Hematopoietic multipotent progenitor cell treated with erythropoietin and hydrocortisone succinate and interleukin-3 and kit ligand, for 6 days (in vitro differentiated cells): ENCODE measurements around the gene INSYN2B.

Experiments used
- DNase-seq: peaks from one replicate; pipeline ENCODE4 v3.0.0-alpha.2; 2015

The INSYN2B gene

DNA sequence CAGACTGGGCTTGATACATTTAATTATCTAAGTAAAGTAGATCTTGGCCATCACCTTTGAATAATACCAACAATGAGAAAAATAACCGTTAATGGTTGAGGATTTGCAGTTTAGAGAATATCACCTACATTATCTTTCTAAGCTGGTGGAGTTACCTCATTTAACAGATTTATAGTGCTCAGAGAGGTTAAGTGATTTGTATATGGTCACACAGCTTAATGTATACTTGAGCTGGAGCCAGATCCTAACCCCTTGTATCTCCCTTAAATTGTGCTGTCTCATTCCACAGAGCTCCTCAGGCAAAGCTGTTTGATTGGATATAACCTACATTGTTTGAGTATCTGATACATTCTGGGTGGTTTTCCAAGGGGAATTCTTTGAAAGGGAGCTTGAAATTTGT, 57.8 kb downstream of the INSYN2B start:
- DNase-seq = no peak

DNA sequence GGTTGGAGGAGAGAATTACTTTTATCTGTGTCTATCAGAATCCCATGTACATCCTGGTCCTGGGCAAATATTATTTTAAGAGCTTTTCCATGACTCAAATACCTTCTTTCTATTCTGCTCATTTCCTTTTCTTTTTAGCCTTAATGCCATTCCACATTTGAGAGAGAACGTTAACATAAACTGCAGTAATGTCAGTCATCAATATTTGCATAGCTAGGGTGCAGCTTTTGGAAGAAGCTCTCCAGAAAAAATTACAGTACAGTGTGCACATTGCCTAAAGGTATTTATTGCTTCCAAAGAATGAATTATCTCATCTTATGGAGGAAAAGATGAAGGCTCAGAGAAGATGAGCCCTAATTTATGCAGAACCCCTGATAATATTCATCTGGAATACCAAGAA, 58.3 kb downstream of the INSYN2B start:
- DNase-seq = no peak

DNA sequence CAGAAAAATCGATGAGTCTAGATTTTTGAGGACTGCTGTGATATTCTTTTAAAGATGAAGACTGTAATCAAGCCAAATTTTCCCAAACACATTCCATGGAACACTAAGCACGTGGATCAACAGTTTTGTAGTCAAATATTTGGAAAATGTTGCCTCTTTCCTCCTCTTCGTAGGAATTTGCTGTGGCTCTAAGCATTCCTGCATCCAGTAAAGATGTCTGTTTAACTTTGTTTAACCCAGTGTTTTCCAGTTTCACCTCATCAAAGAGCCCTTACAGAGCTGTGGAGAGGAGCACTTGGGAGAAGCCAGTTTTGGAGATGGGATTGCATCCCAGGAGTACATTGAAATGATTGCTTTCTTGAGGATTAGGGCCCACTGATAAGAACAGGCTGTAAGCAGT, 58.9 kb downstream of the INSYN2B start:
- no peak for DNase-seq

DNA sequence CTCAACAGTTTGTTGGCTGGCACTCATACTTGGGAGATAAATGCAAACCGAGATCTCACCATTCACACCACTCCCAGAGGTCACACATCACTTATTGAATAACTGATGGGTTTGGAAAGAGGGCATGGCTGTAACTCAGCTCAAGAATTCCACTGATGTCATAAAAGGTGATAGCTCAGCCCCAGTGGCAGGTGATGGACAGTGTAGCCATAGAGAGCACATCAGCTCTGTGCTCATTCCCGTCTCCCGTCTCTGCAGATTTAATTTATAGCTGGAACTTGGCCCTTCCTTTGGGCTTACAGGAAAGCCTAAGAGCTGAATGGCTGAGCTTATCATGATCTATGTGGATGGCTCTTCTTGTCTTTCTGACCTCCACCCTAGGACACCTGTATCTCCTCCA, 59.8 kb downstream of the INSYN2B start:
- no peak for DNase-seq

DNA sequence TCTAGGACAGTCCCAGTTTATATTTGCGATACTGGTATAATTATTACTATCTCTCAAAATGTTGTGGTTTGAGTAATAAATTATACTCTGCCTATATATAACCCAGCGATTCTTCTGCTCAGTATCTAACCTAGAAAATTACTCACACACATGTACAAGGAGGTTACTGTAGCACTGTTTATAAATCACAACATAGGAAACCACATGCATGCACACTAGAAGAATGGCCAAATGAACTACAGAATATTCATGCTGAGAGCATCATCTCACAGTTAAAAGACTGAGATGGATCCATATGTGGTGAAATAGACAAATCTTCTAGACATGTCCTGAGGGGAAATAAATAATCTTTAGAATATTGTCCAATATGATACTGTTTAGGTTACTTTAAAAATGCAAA, 62.1 kb downstream of the INSYN2B start:
- DNase-seq = no peak

DNA sequence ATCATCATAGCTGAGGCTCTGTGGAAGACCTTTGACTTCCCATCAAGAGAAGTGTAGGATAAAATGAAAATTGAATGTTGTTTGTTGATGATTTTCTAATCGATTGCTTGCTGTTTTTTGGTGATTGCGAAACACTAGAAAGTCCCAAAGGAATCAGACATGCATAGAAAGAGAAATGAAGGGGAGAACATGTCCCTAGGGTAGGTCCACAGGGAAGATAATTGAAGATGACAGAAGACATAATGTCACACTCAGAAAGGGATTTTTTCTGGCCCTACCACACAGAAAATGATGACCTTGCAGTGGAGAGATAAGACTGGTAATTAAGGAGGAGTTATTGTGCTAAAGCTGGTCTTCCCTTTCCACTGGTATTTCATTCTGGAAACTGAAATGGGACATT, 62.8 kb downstream of the INSYN2B start:
- DNase-seq = no peak

DNA sequence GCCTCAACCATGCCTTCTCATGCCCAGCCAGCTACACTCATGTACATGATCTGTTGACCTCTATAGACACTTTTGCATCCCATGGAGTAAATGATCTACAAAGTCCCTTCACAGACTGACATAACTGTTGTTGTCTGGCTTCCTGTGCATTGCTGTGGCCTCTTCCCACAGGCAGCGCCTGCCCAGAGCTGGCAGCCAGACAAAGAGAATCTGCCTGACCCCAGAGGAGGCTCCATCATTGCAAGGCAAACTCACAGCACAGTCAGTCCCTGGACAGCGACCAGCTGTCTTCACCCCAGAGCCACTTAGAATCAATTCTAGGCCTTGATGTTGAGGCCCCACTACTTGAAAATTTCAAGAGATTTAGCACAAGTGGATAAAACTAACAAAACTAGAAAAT, 65.5 kb downstream of the INSYN2B start:
- DNase-seq = no peak

DNA sequence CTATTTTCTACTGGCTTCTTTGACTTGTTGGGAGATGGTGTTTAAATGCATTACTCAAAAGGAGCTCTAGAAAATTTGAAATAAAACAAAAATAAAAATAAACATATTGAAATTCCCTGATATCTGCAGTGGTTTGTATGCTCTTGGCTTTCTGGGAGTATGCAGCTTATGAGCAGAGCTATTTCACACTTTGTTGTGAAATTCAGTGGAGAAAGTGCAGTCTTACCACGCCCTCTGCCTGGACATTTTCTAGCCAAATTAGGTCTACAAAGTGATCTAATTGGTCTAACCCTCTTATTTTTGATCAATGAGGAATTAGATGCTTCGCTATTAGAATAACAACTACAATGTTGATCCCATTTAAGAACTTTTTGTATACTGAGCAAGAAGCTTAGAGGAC, 66.8 kb downstream of the INSYN2B start:
- no peak for DNase-seq

DNA sequence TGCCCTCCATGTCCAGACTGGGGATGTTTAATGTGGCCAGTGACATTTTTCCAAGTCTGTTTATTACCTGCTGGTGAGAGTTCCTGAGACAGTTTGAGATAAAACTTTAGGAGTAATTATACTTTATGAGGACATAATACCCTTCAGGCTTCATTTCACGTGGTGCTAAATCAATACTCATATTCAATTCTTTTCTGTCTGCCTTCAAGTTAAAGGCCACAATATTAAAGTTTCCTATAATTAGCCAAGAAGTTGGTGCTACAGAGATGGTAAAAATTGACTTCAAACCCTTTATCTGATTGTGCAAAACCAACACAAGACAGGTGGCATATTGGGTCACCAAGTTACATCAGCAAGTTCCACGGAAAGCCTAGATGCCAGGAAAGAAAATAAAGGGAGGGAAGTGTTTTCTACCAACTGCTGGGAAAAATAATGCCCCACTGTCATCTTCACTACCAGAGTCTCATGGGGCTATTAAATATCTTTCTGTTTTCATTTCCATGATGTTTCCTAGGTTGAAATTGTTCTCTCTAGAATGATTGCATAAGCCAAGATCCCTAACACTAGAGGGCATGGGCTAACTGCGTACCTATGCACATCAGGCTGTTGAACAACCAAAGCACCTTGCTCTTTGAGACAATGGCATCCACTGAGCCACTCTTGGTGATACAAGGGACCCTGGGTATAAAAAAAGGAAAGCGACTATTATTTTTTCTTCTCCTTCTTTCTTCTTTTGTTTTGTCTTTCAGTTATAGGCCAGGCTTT, 68.7 kb downstream of the INSYN2B start:
- DNase-seq = no peak

DNA sequence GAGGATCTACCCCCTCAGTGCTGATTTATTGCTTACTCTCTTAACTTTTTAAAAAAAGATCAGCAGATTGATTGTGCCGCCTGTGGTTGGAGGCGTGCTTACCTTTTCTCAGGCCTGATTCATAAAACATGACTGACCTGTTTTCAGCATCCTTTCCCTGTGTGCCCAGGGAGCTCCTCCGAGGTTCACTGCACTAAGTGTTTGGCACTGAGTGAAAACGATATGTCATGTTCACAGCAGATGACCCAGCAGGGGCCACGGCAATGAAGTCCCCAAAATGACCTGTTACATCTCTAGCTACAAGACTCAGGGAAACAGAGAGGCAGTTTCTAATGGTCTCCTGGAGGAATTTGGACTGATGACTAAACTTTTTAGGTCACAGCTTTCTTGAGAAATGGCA, 69.9 kb downstream of the INSYN2B start:
- DNase-seq = no peak

DNA sequence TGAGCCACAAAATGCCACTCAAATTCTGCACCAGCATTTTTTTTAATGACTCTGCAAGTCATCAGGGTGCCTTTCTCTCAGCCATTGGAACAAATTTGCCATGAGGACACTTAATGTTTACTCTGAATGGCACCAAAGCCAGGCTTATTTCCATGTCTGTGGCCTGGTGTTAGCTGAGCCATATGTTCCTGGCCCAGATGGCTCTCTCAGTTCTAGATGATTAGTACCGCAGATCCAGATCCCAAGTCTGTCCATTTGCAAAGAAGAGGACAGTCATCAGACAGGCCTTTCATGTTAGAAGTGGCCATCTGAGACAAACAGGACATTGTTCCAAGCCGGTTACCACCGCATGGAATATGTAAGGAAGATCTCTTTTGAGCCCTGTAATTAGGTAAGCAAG, 70.3 kb downstream of the INSYN2B start:
- no peak for DNase-seq

DNA sequence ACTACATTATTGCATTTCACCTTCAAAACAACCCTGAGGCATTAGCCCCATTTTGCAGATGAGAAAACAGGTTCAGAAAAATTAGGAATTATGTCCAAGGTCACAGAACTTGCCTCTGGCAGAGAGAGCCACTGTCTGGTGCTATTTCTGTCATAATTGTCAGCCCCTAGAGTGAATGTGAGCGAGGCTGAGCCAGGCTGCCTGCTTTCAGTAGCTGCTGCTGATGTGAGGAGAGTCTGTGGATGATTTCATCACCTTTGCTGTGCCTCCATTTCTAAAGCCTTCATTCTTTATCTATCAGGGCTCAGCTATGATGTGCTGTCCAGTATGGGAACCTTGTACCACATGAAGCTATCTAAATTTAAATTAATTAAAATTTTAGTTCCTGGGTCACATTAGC, 71.4 kb downstream of the INSYN2B start:
- DNase-seq = no peak

DNA sequence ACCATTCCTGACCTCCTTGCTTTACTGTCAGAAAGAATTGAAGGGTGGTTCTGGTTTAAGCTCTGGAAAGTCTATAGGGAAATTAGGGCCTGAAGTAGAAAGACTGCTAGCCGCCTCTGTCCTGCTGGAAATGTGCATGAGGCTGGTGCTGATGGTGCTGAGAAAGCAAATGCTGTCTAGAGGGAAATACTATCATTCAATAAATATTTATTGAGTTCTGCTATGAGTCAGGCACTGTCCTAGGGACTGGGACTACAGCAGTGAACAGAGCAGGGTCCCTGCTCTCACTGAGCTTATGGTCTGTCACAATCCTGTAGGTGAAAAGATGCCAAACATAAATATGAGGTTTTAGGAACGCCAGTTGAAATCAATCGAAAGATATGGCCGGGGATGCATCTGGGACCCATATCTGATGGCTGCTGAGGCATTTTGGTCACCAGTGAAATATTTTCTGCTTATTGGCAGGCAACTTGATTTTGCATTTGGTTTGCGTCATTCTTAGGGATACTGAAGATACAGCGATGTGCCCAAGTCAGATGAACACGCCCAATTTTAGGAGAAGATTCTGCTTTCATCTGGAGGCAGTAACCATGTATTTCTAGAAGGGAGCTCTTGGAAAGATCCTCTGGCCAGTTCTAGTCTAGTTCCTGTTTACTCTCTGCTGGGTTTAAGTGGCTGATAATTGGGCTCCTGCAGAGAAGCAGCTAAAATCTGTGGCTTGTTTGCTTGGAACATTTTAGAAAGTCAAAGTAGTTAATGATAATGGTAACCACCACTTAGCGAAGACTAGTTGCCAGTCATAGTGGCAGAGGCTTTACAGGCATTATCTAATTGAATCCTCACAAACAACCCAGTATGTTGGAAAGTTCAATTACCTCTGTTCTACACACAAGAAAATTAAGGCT, 73.3 kb downstream of the INSYN2B start:
- no peak for DNase-seq

DNA sequence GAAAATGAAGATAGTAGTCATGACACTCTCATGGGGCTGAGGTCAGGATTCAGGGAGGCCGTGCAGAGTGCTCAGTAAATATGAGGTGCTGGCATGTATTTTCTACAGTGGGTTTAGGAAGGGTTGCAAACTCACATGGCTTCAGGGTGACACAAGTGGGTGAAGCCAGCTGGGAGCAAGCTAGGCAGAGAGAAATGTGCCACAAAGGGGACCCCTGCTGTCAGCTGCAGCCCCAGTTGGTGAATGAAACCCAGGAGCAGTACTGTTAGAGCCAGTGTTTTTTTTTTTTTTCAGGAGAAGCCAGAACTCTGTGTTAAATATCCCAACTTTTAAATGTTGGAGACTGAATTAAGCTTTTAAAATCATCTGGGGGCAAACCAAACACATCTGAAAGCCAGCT, 75.3 kb downstream of the INSYN2B start:
- no peak for DNase-seq

DNA sequence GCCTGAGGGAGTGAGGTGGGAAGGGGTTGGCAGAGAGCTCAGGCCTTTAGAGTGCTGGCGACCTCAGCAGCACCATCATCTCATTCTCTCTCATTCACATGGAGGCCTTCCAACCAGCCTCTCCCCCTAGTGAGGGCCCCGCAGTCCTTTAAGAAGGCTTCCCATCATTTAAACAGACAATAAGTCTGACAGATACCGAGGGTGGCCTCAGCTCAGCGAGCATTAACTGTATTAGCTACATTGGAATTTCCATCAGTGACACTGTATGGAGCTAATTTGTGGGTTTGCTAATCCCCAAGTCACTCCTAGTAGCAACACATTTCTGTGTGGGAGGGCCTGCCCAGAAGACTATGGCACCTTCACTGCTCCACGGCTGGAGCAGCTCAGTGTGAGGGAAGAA, 75.8 kb downstream of the INSYN2B start:
- no peak for DNase-seq

DNA sequence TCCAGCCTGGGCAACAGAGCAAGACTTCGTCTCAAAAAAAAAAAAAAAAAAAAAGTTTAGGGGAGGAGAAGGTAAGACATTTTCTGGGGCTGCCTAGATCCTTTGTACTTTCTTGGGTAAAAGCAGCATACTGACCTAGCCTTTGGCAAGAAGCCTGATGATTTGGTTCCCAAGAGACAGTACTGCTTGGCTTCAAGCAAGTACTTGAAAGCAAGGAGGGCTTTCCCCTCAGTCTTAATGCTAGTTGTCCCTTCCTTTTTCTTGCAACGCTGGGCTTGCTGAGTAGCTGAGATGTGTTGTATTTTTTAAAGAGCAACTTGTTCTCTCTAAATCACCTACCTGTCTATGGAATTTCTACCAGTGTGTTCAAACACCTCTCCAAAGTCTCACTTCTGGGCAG, 76.2 kb downstream of the INSYN2B start:
- no peak for DNase-seq

DNA sequence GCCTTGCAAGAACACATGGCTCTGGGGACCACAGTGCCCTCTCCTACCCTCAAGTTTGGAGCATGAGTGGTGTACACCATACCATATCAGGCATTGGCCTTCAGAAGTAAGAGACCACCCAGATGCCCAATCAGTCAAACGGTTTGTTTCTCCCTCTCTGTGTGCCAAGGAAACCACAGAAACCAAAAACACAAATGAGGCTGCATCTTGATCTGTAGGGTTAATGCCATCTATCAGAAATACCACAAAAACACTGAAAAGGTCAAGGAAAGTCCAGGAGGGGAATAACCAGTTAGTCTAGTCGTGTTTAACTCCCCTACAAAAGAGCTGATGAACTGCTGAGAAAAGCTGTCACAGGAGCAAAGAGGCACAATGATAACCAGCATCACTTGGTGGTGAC, 78.4 kb downstream of the INSYN2B start:
- no peak for DNase-seq

DNA sequence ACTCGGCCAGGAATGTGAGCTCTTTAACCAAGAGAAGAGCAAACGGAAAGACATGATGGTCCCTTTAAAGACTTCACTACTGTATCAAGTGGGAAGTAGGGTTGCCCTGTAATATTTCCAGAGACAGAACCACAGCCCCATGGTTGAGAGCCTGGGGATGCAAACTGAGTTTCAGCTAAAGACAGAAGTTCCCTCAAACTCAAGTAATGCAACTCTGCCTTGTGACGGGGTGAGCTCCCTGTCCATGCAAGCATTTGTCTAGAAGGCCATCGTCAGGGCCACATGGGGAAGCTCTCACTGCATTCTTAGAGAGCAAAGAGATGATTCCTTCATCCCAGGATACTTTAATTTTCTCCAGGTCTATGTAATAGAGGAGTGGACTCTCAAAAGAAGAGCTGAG, 82.8 kb downstream of the INSYN2B start:
- no peak for DNase-seq

DNA sequence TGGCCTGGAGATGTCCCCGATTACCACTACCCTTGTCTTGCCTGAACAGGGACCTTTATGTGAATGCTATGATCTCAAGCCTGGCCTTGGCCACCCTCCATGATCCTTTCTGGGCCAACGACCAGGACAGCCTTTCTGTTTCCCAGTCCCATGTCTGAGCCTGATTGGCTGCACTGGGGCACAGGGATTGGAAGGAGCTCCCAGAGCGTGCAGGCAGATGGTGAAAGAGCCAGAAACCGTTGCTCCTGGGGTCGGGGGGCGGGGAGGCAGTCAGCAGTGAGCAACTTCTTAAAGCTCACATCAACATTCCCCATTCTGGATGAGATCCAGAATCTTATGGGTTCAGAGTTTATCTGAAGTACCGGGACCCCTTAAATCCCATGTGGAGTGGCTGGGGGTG, 84.4 kb downstream of the INSYN2B start:
- DNase-seq = no peak

DNA sequence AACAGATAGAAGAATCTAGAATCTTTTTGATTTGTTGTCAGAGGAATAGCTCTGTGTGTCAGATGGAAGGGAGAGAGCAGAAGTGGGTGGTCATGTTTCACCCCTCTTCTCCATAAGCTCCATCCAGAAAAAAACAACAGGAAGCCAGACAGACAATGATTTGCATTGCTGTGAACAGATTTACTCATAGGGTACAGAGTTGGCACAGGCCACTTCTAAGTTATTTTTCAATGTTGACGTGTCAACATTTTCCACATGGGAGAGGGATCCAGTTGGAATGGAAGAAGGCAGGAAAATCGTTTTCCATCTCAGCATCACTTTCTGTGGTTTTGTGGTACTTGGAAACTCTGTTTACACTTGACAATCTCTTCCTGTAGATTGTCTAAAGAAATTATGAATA, 86.7 kb downstream of the INSYN2B start:
- no peak for DNase-seq

DNA sequence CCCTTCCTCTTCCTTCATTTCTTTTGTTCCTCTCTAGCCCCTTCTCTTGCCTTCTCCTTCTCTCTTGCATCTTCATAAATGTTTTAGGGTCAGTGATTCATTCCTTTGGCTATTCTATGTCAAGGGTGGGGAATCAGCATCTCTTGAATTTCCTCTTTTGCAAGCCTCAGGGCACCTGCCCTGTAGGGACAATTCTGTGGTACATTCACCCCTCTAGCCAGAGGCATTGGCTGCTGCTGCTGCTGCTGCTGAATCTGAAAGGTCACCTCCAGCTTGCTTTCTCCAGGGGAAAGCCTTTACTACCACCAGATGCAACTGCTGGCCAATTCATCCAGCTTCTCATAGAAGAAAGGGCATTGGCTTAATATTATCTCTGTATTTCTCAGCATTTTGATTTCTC, 87.3 kb downstream of the INSYN2B start:
- DNase-seq = no peak

DNA sequence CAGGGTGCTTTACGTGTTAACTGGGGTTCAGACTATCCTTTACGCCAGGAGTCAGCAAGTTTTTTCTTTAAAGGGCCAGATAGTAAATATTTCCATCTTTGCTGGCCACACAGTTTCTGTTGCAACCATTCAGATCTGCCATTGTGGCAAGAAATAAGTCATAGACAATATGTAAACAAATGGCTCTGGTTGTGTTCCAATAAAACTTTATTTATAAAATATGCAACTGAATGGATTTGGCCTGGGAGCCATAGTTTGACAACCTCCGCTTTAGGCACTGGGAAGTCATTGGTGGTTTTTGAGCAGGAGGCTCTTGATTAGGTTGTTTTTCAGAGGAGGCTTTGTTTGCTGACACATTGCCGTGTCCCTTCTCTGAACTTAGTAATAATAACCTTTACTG, 90.7 kb downstream of the INSYN2B start:
- no peak for DNase-seq

DNA sequence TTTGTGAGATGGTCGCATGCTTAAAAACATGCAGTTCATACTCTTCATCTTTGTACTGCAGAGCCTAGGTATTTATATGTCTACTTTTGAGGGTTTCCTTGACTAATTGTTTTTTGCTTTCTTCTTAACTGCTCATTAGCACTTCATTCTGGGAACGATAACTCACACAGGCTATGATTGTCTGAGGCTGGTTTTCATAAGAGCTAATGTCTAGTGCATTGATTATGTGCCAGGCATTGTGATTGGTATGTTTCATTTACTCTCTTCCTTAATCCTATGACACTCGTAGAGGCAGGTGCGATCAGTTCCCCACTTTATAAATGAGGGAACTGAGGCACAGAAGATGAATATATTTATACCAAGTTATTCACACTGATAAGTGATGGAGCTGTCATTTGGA, 93.6 kb downstream of the INSYN2B start:
- DNase-seq = no peak

DNA sequence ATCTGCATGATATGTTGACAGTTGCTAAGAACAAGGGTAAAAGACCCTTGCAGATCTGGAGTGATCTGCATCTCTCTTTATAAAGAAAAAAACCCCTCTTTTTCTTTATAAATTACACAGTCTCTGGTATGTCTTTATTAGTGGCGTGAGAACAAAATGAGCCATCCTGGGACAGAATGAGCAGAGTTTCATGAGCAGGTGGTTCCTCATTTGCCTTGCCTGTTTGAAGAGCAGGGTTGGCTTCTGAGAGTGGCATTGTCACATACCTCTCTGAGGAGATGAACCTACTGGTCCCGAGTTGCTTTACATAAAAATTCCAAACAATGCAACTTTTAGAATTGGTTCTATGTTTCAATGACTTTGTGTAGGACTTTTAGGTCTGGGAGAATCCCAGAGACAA, 94.3 kb downstream of the INSYN2B start:
- DNase-seq = no peak
